SK-N-SH (cell line): ENCODE results near the gene CLMN. TPM values are rescaled to one million over a fixed set of nuclear protein-coding genes. Genes with fewer than 3 reads are reported as not detected.

Experiments
- CTCF ChIA-PET: fragments of 300-600, 350-600 bp; formaldehyde crosslinking; extraction: SDS; loops from one replicate; lab custom pipeline; 2021; lab: Yijun Ruan, JAX
- POLR2A ChIA-PET: fragments of 350-600 bp; sonication (Branson Sonifier 250); formaldehyde crosslinking; extraction: SDS; loops from one replicate; lab custom pipeline; 2020; ENCODE audit warnings: antibody characterized with exemption, inconsistent platforms; lab: Yijun Ruan, JAX
- DNase-seq: peaks from one replicate; pipeline ENCODE4 v3.0.0; 2012
- H2AFZ ChIP-seq: fragments of 200-600 bp; sonication (generic); 2 replicates; pipeline ENCODE4 v1.8.1; 2016; ENCODE audit warnings: antibody characterized with exemption, mild to moderate bottlenecking, low read depth
- H3F3A ChIP-seq: fragments of 200-600 bp; sonication (generic); replicated peaks from 2 replicates; pipeline ENCODE3; 2016; ENCODE audit warnings: antibody characterized with exemption, mild to moderate bottlenecking; ENCODE audit not compliant: insufficient read depth
- H3K27ac ChIP-seq, 2 experiments: fragments of 200-500 bp in 1 of 2; fragments of 200-600 bp in 1 of 2; sonication (Bioruptor generic) in 1 of 2; sonication (generic), shearing (Covaris generic) in 1 of 2; 2 replicates each; pipeline versions ENCODE4 v1.5.1 to v1.6.1; 2014 to 2016; ENCODE audit warnings: low read depth in 2 of 2, inconsistent platforms in 1 of 2, low read length in 1 of 2, mild to moderate bottlenecking in 1 of 2, mixed read lengths in 1 of 2
- H3K27me3 ChIP-seq: fragments of 200-600 bp; sonication (generic), shearing (Covaris generic); 2 replicates; pipeline ENCODE4 v1.6.1; 2016; ENCODE audit warnings: mixed run types; ENCODE audit not compliant: insufficient read depth
- H3K36me3 ChIP-seq, 2 experiments: fragments of 200-500 bp in 1 of 2; fragments of 200-600 bp in 1 of 2; sonication (Bioruptor generic) in 1 of 2; sonication (generic) in 1 of 2; replicated peaks in 1 of 2; 2 replicates each; pipeline versions ENCODE3 to v1.5.1; 2014 to 2016; ENCODE audit warnings: low read length in 1 of 2, mild to moderate bottlenecking in 1 of 2; ENCODE audit not compliant: insufficient read depth in 2 of 2, control insufficient read depth in 1 of 2
- H3K4me1 ChIP-seq, 2 experiments: fragments of 200-500 bp in 1 of 2; fragments of 200-600 bp in 1 of 2; sonication (Bioruptor generic) in 1 of 2; sonication (generic), shearing (Covaris generic) in 1 of 2; 2 replicates each; pipeline versions ENCODE4 v1.5.1 to v1.6.1; 2014 to 2016; ENCODE audit warnings: low read depth in 1 of 2, low read length in 1 of 2, mixed run types in 1 of 2; ENCODE audit not compliant: insufficient read depth in 2 of 2, control insufficient read depth in 1 of 2
- H3K4me2 ChIP-seq: fragments of 200-600 bp; sonication (generic), shearing (Covaris generic); 2 replicates; pipeline ENCODE4 v1.6.1; 2017; ENCODE audit warnings: mixed run types
- H3K4me3 ChIP-seq, 2 experiments: fragments of 200-500 bp in 1 of 2; fragments of 200-600 bp in 1 of 2; sonication (Bioruptor generic) in 1 of 2; sonication (generic), shearing (Covaris generic) in 1 of 2; 2 replicates each; pipeline versions ENCODE4 v1.5.1 to v1.8.1; 2014 to 2016; ENCODE audit warnings: low read depth in 2 of 2, inconsistent platforms in 1 of 2, low read length in 1 of 2, mild to moderate bottlenecking in 1 of 2, mixed read lengths in 1 of 2, moderate library complexity in 1 of 2
- H3K79me2 ChIP-seq: fragments of 200-600 bp; sonication (generic); 2 replicates; pipeline ENCODE4 v1.8.1; 2017; ENCODE audit warnings: mild to moderate bottlenecking; ENCODE audit not compliant: insufficient read depth
- H3K9ac ChIP-seq: fragments of 200-600 bp; sonication (generic); 2 replicates; pipeline ENCODE4 v1.6.1; 2017; ENCODE audit warnings: mixed run types
- H3K9me2 ChIP-seq: fragments of 200-600 bp; sonication (generic); 2 replicates; pipeline ENCODE4 v1.6.1; 2017; ENCODE audit warnings: mixed run types
- H3K9me3 ChIP-seq: fragments of 200-600 bp; sonication (generic); 2 replicates; pipeline ENCODE4 v1.6.1; 2017; ENCODE audit warnings: mixed run types, mild to moderate bottlenecking, moderate library complexity
- H4K20me1 ChIP-seq: fragments of 200-600 bp; sonication (generic); 2 replicates; pipeline ENCODE4 v1.6.1; 2017; ENCODE audit warnings: mild to moderate bottlenecking, mixed run types; ENCODE audit not compliant: insufficient read depth
- CHD2 ChIP-seq: fragments of 150-350 bp; IDR thresholded peaks from 2 replicates; pipeline ENCODE4 v1.6.1; 2018; ENCODE audit warnings: low read length; ENCODE audit not compliant: partially characterized antibody
- CTCF ChIP-seq: fragments of 200-600 bp; sonication (generic); IDR thresholded peaks from 2 replicates; pipeline ENCODE4 v1.6.1; 2017; ENCODE audit warnings: antibody characterized with exemption, mild to moderate bottlenecking, moderate library complexity
- EP300 ChIP-seq, 2 experiments: IDR thresholded peaks; 2 replicates each; pipeline versions ENCODE4 v1.4.0 to v1.6.1; 2012; ENCODE audit warnings: borderline replicate concordance in 1 of 2, low read depth in 1 of 2, low read length in 1 of 2
- EZH2phosphoT487 ChIP-seq: fragments of 200-600 bp; sonication (generic); IDR thresholded peaks from 2 replicates; pipeline ENCODE4 v1.6.1; 2017; ENCODE audit warnings: low read depth, mixed run types, mild to moderate bottlenecking, antibody characterized with exemption, moderate library complexity, borderline replicate concordance
- JUND ChIP-seq: IDR thresholded peaks from 2 replicates; pipeline ENCODE4 v1.4.0; 2012
- MEF2A ChIP-seq: IDR thresholded peaks from 2 replicates; pipeline ENCODE4 v1.4.0; 2012; ENCODE audit warnings: low read depth, borderline replicate concordance
- NFIC ChIP-seq: IDR thresholded peaks from 2 replicates; pipeline ENCODE4 v1.4.0; 2012; ENCODE audit warnings: borderline replicate concordance
- RFX5 ChIP-seq: IDR thresholded peaks from 2 replicates; pipeline ENCODE4 v1.6.1; 2012; ENCODE audit warnings: mild to moderate bottlenecking, improper control_type of control experiment, low read length
- TCF12 ChIP-seq: IDR thresholded peaks from 2 replicates; pipeline ENCODE4 v1.4.0; 2012
- WGBS: methylation state at CpG from one replicate; pipeline ENCODE4 v1.1.6; 2017; ENCODE audit warnings: low lambda C conversion rate; 5-methylcytosine and 5-hydroxymethylcytosine counted together
- polyA plus RNA-seq, 3 experiments: library from polyadenylated mRNA; depleted of rRNA; stranded (reverse); fragments of >200 nt; gene quantifications; 2 replicates each; pipeline ENCODE4 v1.2.3, GENCODE V29; 2012
- TF ChIP-seq, protein P1 (sequence below): fragments of 150-350 bp; IDR thresholded peaks from 2 replicates; pipeline ENCODE4 v1.6.1; 2017; ENCODE audit warnings: antibody characterized with exemption, low read length, low read depth, borderline replicate concordance
- TF ChIP-seq, protein P2 (sequence below): IDR thresholded peaks from 2 replicates; pipeline ENCODE4 v1.6.1; 2012; ENCODE audit warnings: mild to moderate bottlenecking, low read depth, low read length, moderate library complexity

The CLMN gene
- polyA plus RNA-seq, 1 of the 3 experiments (the other 2 are of a cell fraction) = 1.4 TPM

DNA sequence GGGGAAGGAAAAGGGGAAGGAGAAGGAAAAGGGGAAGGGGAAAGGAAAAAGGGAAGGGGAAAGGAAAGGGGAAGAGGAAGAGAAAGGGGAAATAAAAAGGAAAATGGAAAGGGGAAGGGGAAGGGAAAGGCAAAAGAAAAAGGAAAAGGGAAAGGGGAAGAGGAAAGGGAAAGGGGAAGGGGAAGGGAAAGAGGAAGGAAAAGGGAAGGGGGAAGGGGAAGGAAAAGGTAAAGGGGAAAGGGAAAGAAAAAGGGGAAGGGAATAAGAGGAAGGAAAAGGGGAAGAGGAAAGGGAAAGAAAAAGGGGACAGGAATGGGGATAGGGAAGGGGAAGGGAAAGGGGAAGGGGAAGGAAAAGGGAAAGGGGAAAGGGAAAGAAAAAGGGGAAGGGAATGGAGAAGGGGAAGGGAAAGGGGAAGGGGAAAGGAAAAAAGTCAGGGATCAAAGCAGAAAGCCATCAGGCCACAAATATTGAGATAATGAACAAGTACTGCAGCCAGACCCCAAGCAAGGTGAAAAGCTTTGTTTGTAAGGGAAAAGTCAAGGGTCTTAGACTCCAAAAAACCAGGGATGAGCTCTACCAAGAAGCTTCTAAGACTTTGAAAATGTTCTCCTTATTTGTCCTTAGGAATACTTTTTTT, 182.4 kb downstream of the CLMN start:
- Histone ChIP-seq H3K27ac (no peak overlapping the region), H3F3A (peaks cover 11% of the 10 kb centered on the region), H2AFZ (no peak overlapping the region), H3K27me3 (no peaks in the 10 kb centered on the region), H3K79me2 (peaks cover 90% of the 10 kb centered on the region), H3K4me1 (peaks cover 3 to 30% of the 10 kb centered on the region in 2 experiments; a peak in 3 of 4 replicates), H3K9me2 (no peaks in the 10 kb centered on the region), H3K36me3 (peaks cover 16 to 28% of the 10 kb centered on the region in 2 experiments), H3K9me3 (no peaks in the 10 kb centered on the region), H3K4me3 (no peak overlapping the region), H4K20me1 (peaks cover 31% of the 10 kb centered on the region), H3K9ac (no peak overlapping the region), H3K4me2 (no peak overlapping the region)
- no peak for DNase-seq
- ChIA-PET CTCF (interaction anchor here (1.7 kb wide), 1 partner anchor 15 kb away, joined by 5 read pairs; no protein-coding TSS in a partner anchor), POLR2A (no interaction called here)
- TF ChIP-seq RFX5 = no peak
- no peak for TF ChIP-seq EZH2phosphoT487
- TF ChIP-seq CHD2 = no peak
- no peak for TF ChIP-seq MEF2A
- TF ChIP-seq, protein P1, sequence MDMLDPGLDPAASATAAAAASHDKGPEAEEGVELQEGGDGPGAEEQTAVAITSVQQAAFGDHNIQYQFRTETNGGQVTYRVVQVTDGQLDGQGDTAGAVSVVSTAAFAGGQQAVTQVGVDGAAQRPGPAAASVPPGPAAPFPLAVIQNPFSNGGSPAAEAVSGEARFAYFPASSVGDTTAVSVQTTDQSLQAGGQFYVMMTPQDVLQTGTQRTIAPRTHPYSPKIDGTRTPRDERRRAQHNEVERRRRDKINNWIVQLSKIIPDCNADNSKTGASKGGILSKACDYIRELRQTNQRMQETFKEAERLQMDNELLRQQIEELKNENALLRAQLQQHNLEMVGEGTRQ = no peak
- no peak for TF ChIP-seq NFIC
- TF ChIP-seq JUND = no peak
- TF ChIP-seq EP300 (IDR thresholded peaks at IDR 0.05; ENCODE audit: borderline replicate concordance in 1 of 2, low read depth in 1 of 2, low read length in 1 of 2) = no peak
- no peak for TF ChIP-seq TCF12
- no peak for TF ChIP-seq CTCF

DNA sequence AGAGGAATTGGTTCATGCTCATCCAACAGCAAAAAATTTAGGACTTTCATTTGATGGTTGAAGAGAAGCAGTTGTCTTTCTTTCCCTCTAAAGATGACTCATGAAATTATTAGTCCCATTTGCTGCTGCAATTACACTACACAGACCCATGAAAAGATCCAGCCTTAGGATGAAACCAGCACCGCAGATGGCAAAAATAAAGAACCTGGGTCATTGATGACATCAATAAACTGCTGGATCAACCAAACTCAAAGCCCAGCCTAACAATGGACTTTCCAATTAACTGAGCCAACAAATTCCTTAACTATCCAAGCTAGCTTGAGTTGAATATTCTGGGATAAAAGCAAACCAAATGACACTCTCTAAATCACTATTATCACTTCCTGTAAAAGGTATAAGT, 183.1 kb downstream of the CLMN start:
- Histone ChIP-seq H3K4me2 (no peak overlapping the region), H3K27ac (no peak overlapping the region), H4K20me1 (peaks cover 27% of the 10 kb centered on the region), H3K9me2 (no peaks in the 10 kb centered on the region), H3K9ac (no peak overlapping the region), H3K79me2 (peaks cover 90% of the 10 kb centered on the region), H3K27me3 (no peaks in the 10 kb centered on the region), H3K4me3 (no peak overlapping the region), H3K9me3 (no peaks in the 10 kb centered on the region), H3K4me1 (peaks cover 3 to 24% of the 10 kb centered on the region in 2 experiments; a peak in 3 of 4 replicates), H3F3A (peaks cover 9% of the 10 kb centered on the region), H3K36me3 (peaks cover 21 to 34% of the 10 kb centered on the region in 2 experiments), H2AFZ (no peak overlapping the region)
- WGBS = 94% methylated on average over 1 of the region's 1 CpG
- no peak for DNase-seq
- POLR2A ChIA-PET = no interaction called here
- CTCF ChIA-PET = no interaction called here
- TF ChIP-seq, protein P2, sequence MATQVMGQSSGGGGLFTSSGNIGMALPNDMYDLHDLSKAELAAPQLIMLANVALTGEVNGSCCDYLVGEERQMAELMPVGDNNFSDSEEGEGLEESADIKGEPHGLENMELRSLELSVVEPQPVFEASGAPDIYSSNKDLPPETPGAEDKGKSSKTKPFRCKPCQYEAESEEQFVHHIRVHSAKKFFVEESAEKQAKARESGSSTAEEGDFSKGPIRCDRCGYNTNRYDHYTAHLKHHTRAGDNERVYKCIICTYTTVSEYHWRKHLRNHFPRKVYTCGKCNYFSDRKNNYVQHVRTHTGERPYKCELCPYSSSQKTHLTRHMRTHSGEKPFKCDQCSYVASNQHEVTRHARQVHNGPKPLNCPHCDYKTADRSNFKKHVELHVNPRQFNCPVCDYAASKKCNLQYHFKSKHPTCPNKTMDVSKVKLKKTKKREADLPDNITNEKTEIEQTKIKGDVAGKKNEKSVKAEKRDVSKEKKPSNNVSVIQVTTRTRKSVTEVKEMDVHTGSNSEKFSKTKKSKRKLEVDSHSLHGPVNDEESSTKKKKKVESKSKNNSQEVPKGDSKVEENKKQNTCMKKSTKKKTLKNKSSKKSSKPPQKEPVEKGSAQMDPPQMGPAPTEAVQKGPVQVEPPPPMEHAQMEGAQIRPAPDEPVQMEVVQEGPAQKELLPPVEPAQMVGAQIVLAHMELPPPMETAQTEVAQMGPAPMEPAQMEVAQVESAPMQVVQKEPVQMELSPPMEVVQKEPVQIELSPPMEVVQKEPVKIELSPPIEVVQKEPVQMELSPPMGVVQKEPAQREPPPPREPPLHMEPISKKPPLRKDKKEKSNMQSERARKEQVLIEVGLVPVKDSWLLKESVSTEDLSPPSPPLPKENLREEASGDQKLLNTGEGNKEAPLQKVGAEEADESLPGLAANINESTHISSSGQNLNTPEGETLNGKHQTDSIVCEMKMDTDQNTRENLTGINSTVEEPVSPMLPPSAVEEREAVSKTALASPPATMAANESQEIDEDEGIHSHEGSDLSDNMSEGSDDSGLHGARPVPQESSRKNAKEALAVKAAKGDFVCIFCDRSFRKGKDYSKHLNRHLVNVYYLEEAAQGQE = no peak
- TF ChIP-seq TCF12 = peak; percentile 29; the same call in 1 of the 2 replicates
- TF ChIP-seq, all 33 proteins: peak for 1
